Amygdala (tissue), 56 donors: ENCODE data around the gene AQP12A.
"Not testable (repeated sequence)": the region's sequence is repeated elsewhere in the genome, so short reads cannot be mapped to it uniquely, and the experiment has no call there.

Experiments used
- DNase-seq, 56 donors: peaks; one replicate each; lab custom pipeline; 2025; lab: John Stamatoyannopoulos, UW

AQP12A gene

GRCh38 chr2:240691631-240692420 lies at the start of gene AQP12A:
TSS of gene AQP12A (plus strand) at chr2:240691866. CDS start at chr2:240691914, 48 bp downstream.
- DNase-seq, result not testable (repeated sequence)

GRCh38 chr2:240642061-240642805 lies 49.4 kb upstream of the AQP12A start:
- no peak for DNase-seq

GRCh38 chr2:240642806-240643092 lies 48.9 kb upstream of the AQP12A start:
- DNase-seq, result no peak

- no peak for DNase-seq
These were observed 48.4 kb upstream of the AQP12A start for GRCh38 chr2:240643093-240643810.

GRCh38 chr2:240643811-240644150 lies 47.9 kb upstream of the AQP12A start:
- no peak for DNase-seq

- DNase-seq, result no peak
These were observed 47.5 kb upstream of the AQP12A start for GRCh38 chr2:240644171-240644651.

- DNase-seq, result no peak
These were observed 46.8 kb upstream of the AQP12A start for GRCh38 chr2:240644859-240645301.

- no peak for DNase-seq
These were observed 46.3 kb upstream of the AQP12A start for GRCh38 chr2:240645346-240645745.

- DNase-seq, result no peak
These were observed 45.9 kb upstream of the AQP12A start for GRCh38 chr2:240645801-240646175.

GRCh38 chr2:240646176-240646899 lies 45.3 kb upstream of the AQP12A start:
- DNase-seq, result no peak

GRCh38 chr2:240646900-240647502 lies 44.7 kb upstream of the AQP12A start:
- DNase-seq, result no peak

GRCh38 chr2:240647503-240648154 lies 44.0 kb upstream of the AQP12A start:
- no peak for DNase-seq

GRCh38 chr2:240648155-240648649 lies 43.5 kb upstream of the AQP12A start:
- DNase-seq, result no peak

- no peak for DNase-seq
These were observed 42.9 kb upstream of the AQP12A start for GRCh38 chr2:240648650-240649275.

GRCh38 chr2:240649331-240649730 lies 42.3 kb upstream of the AQP12A start:
- DNase-seq, result no peak

GRCh38 chr2:240650254-240650965 lies 41.3 kb upstream of the AQP12A start:
- DNase-seq, result no peak

GRCh38 chr2:240651185-240651584 lies 40.5 kb upstream of the AQP12A start:
- no peak for DNase-seq
